Fibroblast of the aortic adventitia (primary cell): Measurements from ENCODE around the gene RIF1. TPM values are rescaled to one million over a fixed set of nuclear protein-coding genes. Genes with fewer than 3 reads are reported as not detected.

Source experiments
- DNase-seq: peaks from one replicate; pipeline ENCODE4 v3.0.0-alpha.2; 2010; ENCODE audit warnings: low read depth
- H3K4me3 ChIP-seq: 2 replicates; pipeline ENCODE4 v1.5.1; 2011; ENCODE audit warnings: low read depth, mild to moderate bottlenecking, control low read depth, low read length, moderate library complexity
- total RNA-seq: library from RNA; depleted of rRNA; stranded (reverse); fragments of >200 nt; gene quantifications from 2 replicates; pipeline ENCODE4 v1.2.3, GENCODE V29; 2012; ENCODE audit warnings: low replicate concordance
- TF ChIP-seq, protein P1 (sequence below): IDR thresholded peaks from 2 replicates; pipeline ENCODE4 v1.5.1; 2011; ENCODE audit warnings: mild to moderate bottlenecking, low read length, control low read depth, inconsistent platforms; ENCODE audit not compliant: insufficient read depth

The RIF1 gene
- 66.7 and 122 TPM in 2 replicates for total RNA-seq

GRCh38 chr2:151409601-151410484 is at the start of gene RIF1:
Gene RIF1 (plus strand): TSS chr2:151409902. CDS start chr2:151410424, 522 bp downstream.
- peak; percentile 88 for DNase-seq
- TF ChIP-seq, protein P1, sequence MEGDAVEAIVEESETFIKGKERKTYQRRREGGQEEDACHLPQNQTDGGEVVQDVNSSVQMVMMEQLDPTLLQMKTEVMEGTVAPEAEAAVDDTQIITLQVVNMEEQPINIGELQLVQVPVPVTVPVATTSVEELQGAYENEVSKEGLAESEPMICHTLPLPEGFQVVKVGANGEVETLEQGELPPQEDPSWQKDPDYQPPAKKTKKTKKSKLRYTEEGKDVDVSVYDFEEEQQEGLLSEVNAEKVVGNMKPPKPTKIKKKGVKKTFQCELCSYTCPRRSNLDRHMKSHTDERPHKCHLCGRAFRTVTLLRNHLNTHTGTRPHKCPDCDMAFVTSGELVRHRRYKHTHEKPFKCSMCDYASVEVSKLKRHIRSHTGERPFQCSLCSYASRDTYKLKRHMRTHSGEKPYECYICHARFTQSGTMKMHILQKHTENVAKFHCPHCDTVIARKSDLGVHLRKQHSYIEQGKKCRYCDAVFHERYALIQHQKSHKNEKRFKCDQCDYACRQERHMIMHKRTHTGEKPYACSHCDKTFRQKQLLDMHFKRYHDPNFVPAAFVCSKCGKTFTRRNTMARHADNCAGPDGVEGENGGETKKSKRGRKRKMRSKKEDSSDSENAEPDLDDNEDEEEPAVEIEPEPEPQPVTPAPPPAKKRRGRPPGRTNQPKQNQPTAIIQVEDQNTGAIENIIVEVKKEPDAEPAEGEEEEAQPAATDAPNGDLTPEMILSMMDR, result peak; percentile 77
- H3K4me3 ChIP-seq, result peak within 1 kb of the TSS; percentile 96

DNA sequence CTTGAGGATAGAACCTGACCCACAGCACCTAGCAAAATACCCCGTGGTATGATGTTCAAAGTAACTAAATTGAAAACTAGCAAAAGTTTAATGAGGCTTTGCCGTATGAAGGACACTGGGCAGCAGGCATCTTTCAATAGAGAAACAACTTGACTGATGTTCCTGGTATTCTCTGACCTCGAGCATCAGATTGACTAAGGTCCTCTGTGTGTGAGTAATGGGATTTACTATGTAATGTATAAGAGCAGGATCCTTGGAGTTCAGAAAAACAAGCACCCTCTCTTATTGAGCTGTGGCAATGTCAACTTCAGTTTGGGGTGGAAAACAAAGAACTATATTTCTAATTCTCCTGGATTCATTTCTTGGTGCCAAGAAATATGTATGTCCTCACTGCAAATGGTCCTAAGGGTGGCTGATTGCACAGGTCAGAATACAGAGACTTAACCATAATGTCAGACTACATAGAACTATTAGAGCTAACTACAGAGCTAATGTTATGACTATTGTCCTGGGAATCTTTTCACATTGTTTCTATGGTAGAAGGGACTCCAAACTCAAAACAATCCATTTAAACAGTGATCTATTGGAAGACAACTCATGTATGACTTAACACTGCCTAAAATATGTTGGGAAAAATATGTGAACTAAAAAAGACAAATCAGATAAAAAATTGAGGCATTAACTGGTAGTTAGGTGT is 47.9 kb upstream of the RIF1 start:
- TF ChIP-seq, protein P1, result no peak
- peak; percentile 51 for DNase-seq
- no peak overlapping the region for H3K4me3 ChIP-seq

DNA sequence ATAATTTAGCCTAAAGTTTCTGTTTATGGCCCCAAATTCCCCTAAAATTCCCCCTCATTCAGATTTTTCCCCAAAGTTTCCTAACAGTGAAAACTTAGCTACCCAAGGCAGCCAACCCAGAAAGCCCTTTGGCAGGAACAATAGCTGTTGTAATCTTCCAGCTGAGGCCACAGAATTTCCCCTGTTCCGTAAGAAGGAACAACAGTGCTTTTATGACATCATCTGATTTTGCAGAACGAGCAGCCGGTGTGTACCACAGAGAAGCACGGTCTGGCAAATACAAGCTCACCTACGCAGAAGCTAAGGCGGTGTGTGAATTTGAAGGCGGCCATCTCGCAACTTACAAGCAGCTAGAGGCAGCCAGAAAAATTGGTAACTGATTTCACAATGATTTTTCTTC is 46.0 kb upstream of the RIF1 start:
- no peak overlapping the region for H3K4me3 ChIP-seq
- TF ChIP-seq, protein P1, result no peak
- DNase-seq, result peak; percentile 79

DNA sequence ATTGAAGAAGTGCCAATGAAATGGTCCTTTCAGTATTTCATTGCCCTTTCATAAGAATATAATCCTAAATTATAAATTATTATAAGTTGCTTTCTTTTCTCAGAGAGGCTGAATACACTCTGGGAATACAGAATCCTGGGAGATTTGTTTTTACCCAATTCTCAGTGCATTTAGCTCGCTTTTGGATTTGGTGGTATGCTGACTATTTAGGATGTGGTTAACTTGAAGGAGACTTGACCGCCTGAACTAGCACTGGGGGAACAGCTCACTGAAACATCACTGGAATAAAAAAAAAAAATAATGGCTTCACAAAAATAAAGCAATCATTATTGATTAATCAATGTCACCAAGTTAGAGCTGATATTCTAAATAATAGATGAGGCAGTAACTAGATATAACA is 42.1 kb upstream of the RIF1 start:
- no peak for DNase-seq
- TF ChIP-seq, protein P1, result no peak
- H3K4me3 ChIP-seq, result no peak overlapping the region

GRCh38 chr2:151374436-151374835 is 35.3 kb upstream of the RIF1 start:
- TF ChIP-seq, protein P1, result no peak
- DNase-seq, result peak; percentile 80
- H3K4me3 ChIP-seq, result no peak overlapping the region

GRCh38 chr2:151379169-151379568 is 30.5 kb upstream of the RIF1 start:
- TF ChIP-seq, protein P1, result no peak
- H3K4me3 ChIP-seq, result no peak overlapping the region
- no peak for DNase-seq
